BE2C (cell line): ENCODE results near the gene SRP72.

Source experiments
- DNase-seq: peaks from one replicate; pipeline ENCODE4 v3.0.0-alpha.2; 2020
- H3K27me3 ChIP-seq: fragments of 250-450 bp; sonication (Bioruptor Pico); 2 replicates; pipeline ENCODE4 v1.5.1; 2020; ENCODE audit warnings: mild to moderate bottlenecking
- H3K36me3 ChIP-seq: fragments of 250-450 bp; sonication (Bioruptor Pico); 2 replicates; pipeline ENCODE4 v1.5.1; 2020; ENCODE audit warnings: mild to moderate bottlenecking
- H3K4me1 ChIP-seq: fragments of 250-450 bp; sonication (Bioruptor Pico); 2 replicates; pipeline ENCODE4 v1.5.1; 2020
- H3K4me3 ChIP-seq: 2 replicates; pipeline ENCODE4 v1.5.1; 2011; ENCODE audit warnings: low read depth, low read length
- H3K9me3 ChIP-seq: fragments of 250-450 bp; sonication (Bioruptor Pico); 2 replicates; pipeline ENCODE4 v1.5.1; 2020
- TF ChIP-seq, protein P1 (sequence below): IDR thresholded peaks from 2 replicates; pipeline ENCODE4 v1.5.1; 2012; ENCODE audit warnings: mild to moderate bottlenecking, low read depth, low read length

SRP72 gene

DNA sequence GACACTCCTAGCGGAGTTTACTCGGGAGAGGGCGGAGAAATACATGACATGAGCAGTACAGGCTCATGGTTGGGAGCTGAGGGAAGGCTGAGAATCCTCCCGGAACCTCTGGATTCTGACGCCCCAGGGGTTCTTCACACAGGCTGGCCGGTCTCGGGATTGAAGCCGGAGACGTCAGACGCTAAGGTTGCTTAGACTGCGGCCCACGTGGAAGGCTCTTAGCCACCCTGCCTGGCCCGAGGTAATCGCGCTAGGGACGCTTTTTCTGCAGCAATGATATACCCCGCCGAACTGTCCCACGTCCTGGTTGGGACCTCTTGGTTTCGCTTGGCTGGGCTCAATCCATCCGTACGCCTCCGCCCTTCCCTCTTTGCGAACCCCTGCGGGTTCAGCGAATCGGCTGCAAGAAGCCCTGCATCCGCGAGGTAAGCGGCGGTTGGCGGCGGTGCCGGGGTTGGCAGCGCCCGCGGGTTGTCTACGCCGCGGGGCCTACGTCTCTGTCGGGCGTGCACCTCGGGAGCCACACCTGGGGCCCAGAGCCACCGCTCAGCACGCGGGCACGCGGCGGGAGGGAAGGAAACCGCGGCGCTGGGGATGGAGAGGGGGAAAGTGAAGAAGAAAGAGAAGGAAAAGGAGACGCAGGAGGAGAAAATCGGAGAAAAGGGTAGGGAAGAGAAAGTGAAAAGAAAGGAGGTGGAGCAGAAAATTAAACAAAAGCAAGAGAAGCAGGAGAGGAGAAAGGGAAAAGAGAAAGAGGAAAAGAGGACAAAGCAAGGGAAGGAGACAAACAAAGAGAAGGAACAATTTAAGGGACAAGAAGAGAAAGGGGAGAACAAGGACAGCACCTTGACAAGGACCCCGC lies 38.1 kb downstream of the SRP72 start, which contains the start of gene ARL9:
TSS of gene ARL9 (plus strand) at position 523 of the 862 bp plus-strand sequence. CDS start at position 595, 72 bp downstream.
- Histone ChIP-seq H3K4me3 (peak within 1 kb of the TSS; percentile 78), H3K9me3 (no peaks in the 10 kb centered on the region), H3K4me1 (no peaks in the 10 kb centered on the region), H3K36me3 (peaks cover 12% of the 10 kb centered on the region), H3K27me3 (no peaks in the 10 kb centered on the region)
- TF ChIP-seq, protein P1, sequence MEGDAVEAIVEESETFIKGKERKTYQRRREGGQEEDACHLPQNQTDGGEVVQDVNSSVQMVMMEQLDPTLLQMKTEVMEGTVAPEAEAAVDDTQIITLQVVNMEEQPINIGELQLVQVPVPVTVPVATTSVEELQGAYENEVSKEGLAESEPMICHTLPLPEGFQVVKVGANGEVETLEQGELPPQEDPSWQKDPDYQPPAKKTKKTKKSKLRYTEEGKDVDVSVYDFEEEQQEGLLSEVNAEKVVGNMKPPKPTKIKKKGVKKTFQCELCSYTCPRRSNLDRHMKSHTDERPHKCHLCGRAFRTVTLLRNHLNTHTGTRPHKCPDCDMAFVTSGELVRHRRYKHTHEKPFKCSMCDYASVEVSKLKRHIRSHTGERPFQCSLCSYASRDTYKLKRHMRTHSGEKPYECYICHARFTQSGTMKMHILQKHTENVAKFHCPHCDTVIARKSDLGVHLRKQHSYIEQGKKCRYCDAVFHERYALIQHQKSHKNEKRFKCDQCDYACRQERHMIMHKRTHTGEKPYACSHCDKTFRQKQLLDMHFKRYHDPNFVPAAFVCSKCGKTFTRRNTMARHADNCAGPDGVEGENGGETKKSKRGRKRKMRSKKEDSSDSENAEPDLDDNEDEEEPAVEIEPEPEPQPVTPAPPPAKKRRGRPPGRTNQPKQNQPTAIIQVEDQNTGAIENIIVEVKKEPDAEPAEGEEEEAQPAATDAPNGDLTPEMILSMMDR, result no peak
- DNase-seq, result peak; percentile 66

DNA sequence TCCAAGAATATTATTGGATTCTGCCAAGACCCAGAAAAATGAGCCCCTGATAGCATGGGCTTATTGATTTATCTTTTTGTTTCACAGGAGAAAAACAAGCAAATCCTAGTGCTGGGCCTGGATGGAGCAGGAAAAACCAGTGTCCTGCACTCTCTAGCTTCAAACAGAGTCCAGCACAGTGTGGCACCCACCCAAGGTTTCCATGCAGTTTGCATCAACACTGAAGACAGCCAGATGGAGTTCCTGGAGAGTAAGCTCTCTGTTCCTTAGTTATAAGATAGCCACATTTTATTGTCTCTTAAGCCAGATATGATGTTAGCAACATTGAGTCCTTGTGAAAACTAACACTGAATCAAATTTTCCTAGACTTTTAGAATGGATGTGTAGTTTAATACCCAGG lies 43.7 kb downstream of the SRP72 start:
- no peak overlapping the region for H3K4me3 ChIP-seq
- TF ChIP-seq, protein P1, result no peak
- H3K4me1 ChIP-seq, result no peaks in the 10 kb centered on the region
- no peaks in the 10 kb centered on the region for H3K27me3 ChIP-seq
- DNase-seq, result no peak
- H3K9me3 ChIP-seq, result no peaks in the 10 kb centered on the region
- no peaks in the 10 kb centered on the region for H3K36me3 ChIP-seq

DNA sequence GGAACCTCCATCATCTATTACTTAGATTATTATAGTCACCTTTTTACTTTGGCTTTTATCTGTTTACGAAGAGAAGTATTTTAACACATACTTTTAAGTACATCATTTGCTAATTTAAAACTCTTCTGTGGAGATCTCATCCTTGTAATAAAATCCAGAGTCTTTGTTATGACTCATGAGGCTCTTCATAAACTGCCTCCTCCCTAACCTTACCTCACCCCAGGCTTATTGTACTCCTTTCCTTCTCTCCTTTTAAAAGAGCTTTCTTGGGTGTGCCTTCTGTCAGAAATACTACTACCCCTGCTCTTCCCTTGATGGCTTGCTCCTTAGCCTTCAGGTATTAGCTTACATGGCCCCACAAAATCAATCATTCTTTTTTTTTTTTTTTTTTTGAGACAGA lies 44.7 kb downstream of the SRP72 start:
- no peak for DNase-seq
- TF ChIP-seq, protein P1, result no peak
- no peaks in the 10 kb centered on the region for H3K4me1 ChIP-seq
- no peaks in the 10 kb centered on the region for H3K27me3 ChIP-seq
- H3K9me3 ChIP-seq, result no peaks in the 10 kb centered on the region
- no peaks in the 10 kb centered on the region for H3K36me3 ChIP-seq
- no peak overlapping the region for H3K4me3 ChIP-seq

DNA sequence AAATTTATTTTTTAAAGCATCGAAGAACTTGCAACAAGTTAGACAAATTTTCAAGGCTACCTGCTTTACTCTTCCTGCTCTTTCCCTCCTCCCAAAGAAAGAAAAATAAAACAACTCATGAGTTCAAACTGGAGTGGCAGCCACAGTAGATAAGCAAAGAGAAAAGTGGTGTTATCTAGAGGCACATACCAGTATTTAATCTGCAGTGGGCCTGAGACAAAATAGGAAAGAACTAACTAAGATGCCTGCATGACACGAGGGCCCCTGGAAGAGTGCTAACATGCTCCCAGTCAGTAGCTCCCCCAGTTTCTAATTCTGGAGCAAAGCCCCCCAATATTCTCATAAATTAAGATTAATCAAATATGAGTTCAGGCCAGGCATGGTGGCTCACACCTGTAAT lies 46.1 kb downstream of the SRP72 start:
- Histone ChIP-seq H3K36me3 (no peaks in the 10 kb centered on the region), H3K9me3 (no peaks in the 10 kb centered on the region), H3K4me1 (no peaks in the 10 kb centered on the region), H3K27me3 (no peaks in the 10 kb centered on the region), H3K4me3 (no peak overlapping the region)
- no peak for DNase-seq
- TF ChIP-seq, protein P1, result no peak

DNA sequence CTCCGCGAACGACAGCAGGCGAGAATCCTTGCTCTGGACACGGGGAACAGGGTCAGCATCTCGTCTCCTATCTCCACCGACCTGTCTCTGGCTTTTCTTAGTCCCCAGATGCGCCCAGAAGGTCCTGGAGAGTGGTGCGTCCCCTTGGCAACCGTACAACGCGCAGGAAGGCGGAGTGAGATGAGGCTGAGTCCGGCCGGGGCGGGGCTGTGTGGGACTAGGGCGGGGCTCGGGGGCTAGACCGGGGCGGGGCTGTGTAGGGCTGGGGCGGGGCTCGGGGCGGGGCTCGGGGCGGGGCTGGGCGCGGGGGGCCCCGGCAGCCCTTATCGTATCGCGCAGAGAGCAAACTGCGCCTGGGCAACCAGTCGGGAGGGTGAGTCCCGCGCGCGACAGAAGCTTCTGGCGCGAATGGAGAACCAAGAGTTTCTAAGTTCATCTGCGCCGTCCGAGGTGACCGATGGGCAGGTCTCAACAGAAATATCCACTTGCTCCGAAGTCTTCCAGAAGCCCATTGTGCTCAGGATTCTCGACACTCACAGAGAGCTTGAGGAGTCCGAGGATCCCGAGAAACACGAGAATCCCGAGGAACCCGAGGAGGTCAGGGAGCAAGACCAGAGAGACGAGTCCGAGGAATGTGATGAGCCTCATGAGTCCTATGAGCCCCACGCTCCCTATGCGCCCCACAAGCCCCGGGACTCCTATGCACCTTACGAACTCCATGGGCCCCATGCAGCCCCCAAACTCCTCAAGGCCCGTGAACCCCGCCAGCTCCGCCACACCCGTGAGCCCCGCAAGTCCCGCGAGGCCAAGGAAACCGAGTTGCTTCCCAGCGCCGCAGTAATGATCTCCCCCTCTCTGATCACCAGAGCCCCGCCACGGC lies 63.1 kb downstream of the SRP72 start:
- Histone ChIP-seq H3K27me3 (no peaks in the 10 kb centered on the region), H3K36me3 (no peaks in the 10 kb centered on the region), H3K9me3 (no peaks in the 10 kb centered on the region), H3K4me1 (no peaks in the 10 kb centered on the region), H3K4me3 (peak overlapping the region; percentile 82)
- DNase-seq, result peak; percentile 97
- TF ChIP-seq, protein P1, result no peak
